Sigmoid colon (tissue), 7 donors: ENCODE results near the gene SERINC1. TPM values are rescaled to one million over a fixed set of nuclear protein-coding genes. Genes with fewer than 3 reads are reported as not detected.

Experiments
- DNase-seq: peaks from one replicate; pipeline ENCODE4 v3.0.0-alpha.2; 2019
- H3K27ac ChIP-seq, 4 donors: fragments of 200-600 bp; sonication (generic); one replicate each; pipeline ENCODE4 v1.5.1; 2016 to 2019; ENCODE audit warnings: mild to moderate bottlenecking in 1 of 4
- H3K27me3 ChIP-seq, 3 donors: fragments of 200-600 bp; sonication (generic); one replicate each; pipeline ENCODE4 v1.5.1; 2019; ENCODE audit warnings: mild to moderate bottlenecking in 1 of 3
- H3K36me3 ChIP-seq, 4 donors: fragments of 200-600 bp; sonication (generic); one replicate each; pipeline ENCODE4 v1.5.1; 2016 to 2019
- H3K4me1 ChIP-seq, 4 donors: fragments of 200-600 bp; sonication (generic); one replicate each; pipeline ENCODE4 v1.5.1; 2017 to 2019
- H3K4me3 ChIP-seq, 4 donors: fragments of 200-600 bp; sonication (generic); one replicate each; pipeline ENCODE4 v1.5.1; 2017 to 2019; ENCODE audit warnings: mild to moderate bottlenecking in 2 of 4, moderate library complexity in 1 of 4
- H3K9me3 ChIP-seq, 4 donors: fragments of 200-600 bp in 3 of 4; sonication (generic) in 3 of 4; one replicate each; pipeline versions ENCODE4 v1.5.1 to v1.6.1; 2013 to 2019
- CTCF ChIP-seq, 4 experiments: fragments of 450-650 bp in 3 of 4; fragments of 200-600 bp in 1 of 4; IDR thresholded peaks; one replicate each; pipeline ENCODE4 v1.5.1; 2016 to 2019; ENCODE audit warnings: antibody characterized with exemption in 4 of 4, mild to moderate bottlenecking in 3 of 4, moderate library complexity in 2 of 4
- EP300 ChIP-seq, 4 donors: sonication (generic); formaldehyde crosslinking; IDR thresholded peaks; one replicate each; pipeline ENCODE4 v1.6.1; 2017; ENCODE audit warnings: antibody characterized with exemption in 4 of 4
- POLR2A ChIP-seq, 2 donors: fragments of 450-650 bp; IDR thresholded peaks; one replicate each; pipeline ENCODE4 v1.6.1; 2016; ENCODE audit warnings: antibody characterized with exemption in 2 of 2, mild to moderate bottlenecking in 2 of 2, moderate library complexity in 2 of 2
- POLR2AphosphoS5 ChIP-seq, 4 donors: sonication (generic); formaldehyde crosslinking; IDR thresholded peaks; one replicate each; pipeline ENCODE4 v1.6.1; 2017; ENCODE audit warnings: antibody characterized with exemption in 4 of 4
- WGBS, 2 donors: extraction: QIAGEN DNeasy Blood & Tissue Kit; methylation state at CpG; one replicate each; pipeline ENCODE4 v1.1.7; 2013; 5-methylcytosine and 5-hydroxymethylcytosine counted together
- intact Hi-C: fragments of 100-400 bp; cut with DNase I; formaldehyde crosslinking; loops from one replicate; pipeline ENCODE4 v1.15.1; 2023
- polyA plus RNA-seq, 3 donors: library from polyadenylated mRNA; stranded (reverse); fragments of 200-250 nt; gene quantifications; one replicate each; pipeline ENCODE4 v1.2.3, GENCODE V29; 2013
- total RNA-seq, 4 donors: library from RNA; depleted of rRNA; stranded (reverse); fragments of >200 nt; gene quantifications; one replicate each; pipeline ENCODE4 v1.1.0, GENCODE V29; 2016
- donor health status: healthy with polysubstance abuse.
- donor health status: Bipolar disorder and iron deficiency.
- donor health status: healthy.

SERINC1 gene
- total and polyA plus RNA-seq, 7 donors: 31.2 to 301 (median 220) TPM

- peaks cover 0 to 10% (median 2%) of the 10 kb centered on the region in 4 donors for H3K36me3 ChIP-seq
- H3K27me3 ChIP-seq: no peaks in the 10 kb centered on the region
- DNase-seq: no peak
- H3K27ac ChIP-seq: no peak overlapping the region
- H3K9me3 ChIP-seq: no peaks in the 10 kb centered on the region
- 93 to 97% methylated on average over 1 of the region's 1 CpG for WGBS, 2 donors
- TF ChIP-seq CTCF (IDR thresholded peaks at IDR 0.05) (no peak), POLR2AphosphoS5 (IDR thresholded peaks at IDR 0.05) (no peak)
- intact Hi-C loops: loop anchor here (5.0 kb wide), 1 partner anchor 44 kb away; no protein-coding TSS in a partner anchor
- H3K4me3 ChIP-seq: no peak overlapping the region
- H3K4me1 ChIP-seq: peaks cover 0 to 16% (median 7%) of the 10 kb centered on the region in 4 donors
Measured at GRCh38 chr6:122408240-122408639, 63.4 kb downstream of the SERINC1 start.

GRCh38 chr6:122407712-122408111 is 63.9 kb downstream of the SERINC1 start:
- no peak for DNase-seq
- H3K27me3 ChIP-seq: no peaks in the 10 kb centered on the region
- TF ChIP-seq CTCF (IDR thresholded peaks at IDR 0.05): no peak
- no peak for TF ChIP-seq EP300 (IDR thresholded peaks at IDR 0.05)
- TF ChIP-seq POLR2A (IDR thresholded peaks at IDR 0.05): no peak
- TF ChIP-seq POLR2AphosphoS5 (IDR thresholded peaks at IDR 0.05): no peak
- 70 to 71% methylated on average over 4 of the region's 4 CpGs for WGBS, 2 donors
- peaks cover 0 to 5% (median 0%) of the 10 kb centered on the region in 4 donors for H3K36me3 ChIP-seq
- intact Hi-C loops: loop anchor here (5.0 kb wide), 1 partner anchor 45 kb away; no protein-coding TSS in a partner anchor
- H3K27ac ChIP-seq: no peak overlapping the region
- H3K4me3 ChIP-seq: no peak overlapping the region
- peaks cover 0 to 17% (median 8%) of the 10 kb centered on the region in 4 donors for H3K4me1 ChIP-seq
- H3K9me3 ChIP-seq: no peaks in the 10 kb centered on the region

- no peaks in the 10 kb centered on the region for H3K27me3 ChIP-seq
- H3K27ac ChIP-seq: no peak overlapping the region
- 90 to 97% methylated on average over 1 of the region's 1 CpG for whole genome bisulfite sequencing, 2 donors
- intact Hi-C loops: loop anchor here (5.0 kb wide), 1 partner anchor 46 kb away; no protein-coding TSS in a partner anchor
- H3K4me1 ChIP-seq: peaks cover 0 to 29% (median 14%) of the 10 kb centered on the region in 4 donors
- DNase-seq: no peak
- H3K4me3 ChIP-seq: no peak overlapping the region
- H3K36me3 ChIP-seq: no peaks in the 10 kb centered on the region
- H3K9me3 ChIP-seq: no peaks in the 10 kb centered on the region
- TF ChIP-seq POLR2A (IDR thresholded peaks at IDR 0.05) (no peak), POLR2AphosphoS5 (IDR thresholded peaks at IDR 0.05) (no peak), CTCF (IDR thresholded peaks at IDR 0.05) (no peak), EP300 (IDR thresholded peaks at IDR 0.05) (no peak)
Measured at GRCh38 chr6:122406187-122406586, 65.4 kb downstream of the SERINC1 start.

- Histone ChIP-seq H3K27me3 (no peaks in the 10 kb centered on the region), H3K36me3 (no peaks in the 10 kb centered on the region), H3K4me3 (no peak overlapping the region), H3K27ac (no peak overlapping the region), H3K9me3 (no peaks in the 10 kb centered on the region), H3K4me1 (peaks cover 0 to 37% (median 22%) of the 10 kb centered on the region in 4 donors)
- TF ChIP-seq POLR2AphosphoS5 (IDR thresholded peaks at IDR 0.05) (no peak), CTCF (IDR thresholded peaks at IDR 0.05) (no peak), EP300 (IDR thresholded peaks at IDR 0.05) (no peak), POLR2A (IDR thresholded peaks at IDR 0.05) (no peak)
- intact Hi-C loops: loop anchor here (5.0 kb wide), 1 partner anchor 47 kb away; no protein-coding TSS in a partner anchor
- DNase-seq: no peak
- 98% methylated on average over 1 of the region's 1 CpG for WGBS, 2 donors
Measured at GRCh38 chr6:122405417-122405816, 66.2 kb downstream of the SERINC1 start.

GRCh38 chr6:122404444-122404843 is 67.2 kb downstream of the SERINC1 start:
- H3K27me3 ChIP-seq: no peaks in the 10 kb centered on the region
- TF ChIP-seq CTCF (IDR thresholded peaks at IDR 0.05): no peak
- no peak for TF ChIP-seq POLR2AphosphoS5 (IDR thresholded peaks at IDR 0.05)
- TF ChIP-seq EP300 (IDR thresholded peaks at IDR 0.05): no peak
- no peak for TF ChIP-seq POLR2A (IDR thresholded peaks at IDR 0.05)
- DNase-seq: no peak
- WGBS, 2 donors: 56 to 72% methylated on average over 2 of the region's 2 CpGs
- intact Hi-C loops: no loop called here
- H3K9me3 ChIP-seq: no peaks in the 10 kb centered on the region
- no peak overlapping the region for H3K4me3 ChIP-seq
- no peak overlapping the region for H3K27ac ChIP-seq
- no peaks in the 10 kb centered on the region for H3K36me3 ChIP-seq
- H3K4me1 ChIP-seq: peaks cover 0 to 38% (median 24%) of the 10 kb centered on the region in 4 donors
